HepG2 (cell line): ENCODE results near the gene FOXR1. TPM values are rescaled to one million over a fixed set of nuclear protein-coding genes. Genes with fewer than 3 reads are reported as not detected.
A peak's percentile ranks its signal among the peaks of the same experiment; 100 is the strongest.

ENCODE experiments used
- ARID4A ChIP-seq: sonication (generic); formaldehyde crosslinking; IDR thresholded peaks from 2 replicates; pipeline ENCODE4 v1.5.0; 2020; ENCODE audit warnings: mild to moderate bottlenecking, missing genetic modification reagents, borderline replicate concordance
- ATAD3A ChIP-seq: sonication (generic); formaldehyde crosslinking; IDR thresholded peaks from 2 replicates; pipeline ENCODE4 v1.4.0; 2020; ENCODE audit warnings: missing genetic modification reagents
- DMAP1 ChIP-seq: IDR thresholded peaks from 2 replicates; pipeline ENCODE4 v1.6.1; 2016
- DPF2 ChIP-seq: sonication (generic); formaldehyde crosslinking; IDR thresholded peaks from 2 replicates; pipeline ENCODE4 v1.4.0; 2020; ENCODE audit warnings: mild to moderate bottlenecking, low read depth, missing genetic modification reagents, borderline replicate concordance
- FUBP1 ChIP-seq: sonication (generic); formaldehyde crosslinking; IDR thresholded peaks from 2 replicates; pipeline ENCODE4 v1.5.1; 2020; ENCODE audit warnings: missing genetic modification reagents, mild to moderate bottlenecking, borderline replicate concordance
- GMEB1 ChIP-seq: sonication (generic); formaldehyde crosslinking; IDR thresholded peaks from 2 replicates; pipeline ENCODE4 v1.5.1; 2020; ENCODE audit warnings: missing genetic modification reagents, mild to moderate bottlenecking, borderline replicate concordance
- JARID2 ChIP-seq: sonication (generic); formaldehyde crosslinking; IDR thresholded peaks from 2 replicates; pipeline ENCODE4 v1.8.1; 2023; ENCODE audit warnings: missing genetic modification reagents, inconsistent platforms; ENCODE audit not compliant: insufficient replicate concordance
- KDM2A ChIP-seq: sonication (generic); formaldehyde crosslinking; IDR thresholded peaks from 2 replicates; pipeline ENCODE4 v1.4.0; 2020; ENCODE audit warnings: low read depth, missing genetic modification reagents, borderline replicate concordance
- MEIS2 ChIP-seq: sonication (generic); formaldehyde crosslinking; IDR thresholded peaks from 2 replicates; pipeline ENCODE4 v1.9.0; 2021; ENCODE audit warnings: mild to moderate bottlenecking, missing genetic modification reagents
- MTA3 ChIP-seq: sonication (generic); formaldehyde crosslinking; IDR thresholded peaks from 2 replicates; pipeline ENCODE4 v1.4.0; 2020; ENCODE audit warnings: missing genetic modification reagents
- PPARG ChIP-seq: conservative IDR thresholded peaks from 2 replicates; pipeline ENCODE4 v1.6.1; 2016; ENCODE audit warnings: missing biosample characterization, missing genetic modification reagents
- PRDM4 ChIP-seq: sonication (generic); formaldehyde crosslinking; IDR thresholded peaks from 2 replicates; pipeline ENCODE4 v1.9.0; 2021; ENCODE audit warnings: missing genetic modification reagents, borderline replicate concordance
- SATB2 ChIP-seq: sonication (generic); formaldehyde crosslinking; IDR thresholded peaks from 2 replicates; pipeline ENCODE4 v1.5.0; 2020; ENCODE audit warnings: missing genetic modification reagents
- ZFP1 ChIP-seq: IDR thresholded peaks from 2 replicates; pipeline ENCODE4 v1.6.1; 2016
- ZNF3 ChIP-seq: IDR thresholded peaks from 2 replicates; pipeline ENCODE4 v1.7.0; 2017; ENCODE audit warnings: inconsistent platforms
- ZNF331 ChIP-seq: sonication (generic); formaldehyde crosslinking; IDR thresholded peaks from 2 replicates; pipeline ENCODE4 v1.4.0; 2020; ENCODE audit warnings: missing genetic modification reagents
- ZNF572 ChIP-seq: sonication (generic); formaldehyde crosslinking; IDR thresholded peaks from 2 replicates; pipeline ENCODE4 v1.5.1; 2020; ENCODE audit warnings: mild to moderate bottlenecking, missing genetic modification reagents
- ZNF7 ChIP-seq: IDR thresholded peaks from 2 replicates; pipeline ENCODE4 v1.6.1; 2016; ENCODE audit warnings: missing biosample characterization, missing genetic modification reagents
- ZNF879 ChIP-seq: sonication (generic); formaldehyde crosslinking; IDR thresholded peaks from 2 replicates; pipeline ENCODE4 v1.8.1; 2023; ENCODE audit warnings: missing genetic modification reagents
- ZSCAN30 ChIP-seq: sonication (generic); formaldehyde crosslinking; IDR thresholded peaks from 2 replicates; pipeline ENCODE4 v1.5.0; 2020; ENCODE audit warnings: mild to moderate bottlenecking, missing genetic modification reagents
- polyA plus RNA-seq, 8 experiments: library from polyadenylated mRNA; depleted of rRNA in 3 of 8; stranded (reverse) in 7 of 8; unstranded in 1 of 8; fragments of >200 nt; fragmentation: Illumina TruSeq in 4 of 8; extraction: Trizol in 4 of 8; gene quantifications; 2 replicates each; pipeline versions ENCODE4 v1.2.1 to v1.2.3, GENCODE V29; 2011 to 2016; ENCODE audit warnings: low read depth in 4 of 8, missing spikeins in 1 of 8, mixed read lengths in 1 of 8; ENCODE audit not compliant: insufficient read depth in 1 of 8
- total RNA-seq, 5 experiments: library from RNA; depleted of rRNA; stranded (reverse); fragments of >200 nt; fragmentation: Illumina TruSeq; extraction: Trizol; gene quantifications; 2 replicates each; pipeline ENCODE4 v1.2.3, GENCODE V29; 2016; ENCODE audit warnings: low read depth in 1 of 5

The FOXR1 gene
- total and polyA plus RNA-seq, 2 of the 13 experiments (the other 11 are each of a cell fraction or from before 2014, with no cell fraction given), result not detected

GRCh38 chr11:118924591-118925585 is 46.7 kb upstream of the FOXR1 start (continued):
- 0 out of 2 replicates have a peak, but pooled peaks have one; percentile 41 for TF ChIP-seq GMEB1 (CRISPR knock-in tag)
- TF ChIP-seq FUBP1 (CRISPR knock-in tag), result no peak
- no peak for TF ChIP-seq MEIS2 (CRISPR knock-in tag)
- TF ChIP-seq ZNF3 (CRISPR knock-in tag), result no peak
- TF ChIP-seq ZNF7 (CRISPR knock-in tag), result no peak
- TF ChIP-seq KDM2A (CRISPR knock-in tag), result peak; percentile 50; the same call in 1 of the 2 replicates
- no peak for TF ChIP-seq ZFP1
- no peak for TF ChIP-seq ZNF572 (CRISPR knock-in tag)
- TF ChIP-seq ZSCAN30 (CRISPR knock-in tag), result no peak
- no peak for TF ChIP-seq ZNF879 (CRISPR knock-in tag)
- no peak for TF ChIP-seq MTA3 (CRISPR knock-in tag)
- no peak for TF ChIP-seq SATB2 (CRISPR knock-in tag)
- no peak for TF ChIP-seq ATAD3A (CRISPR knock-in tag)
- peak; percentile 85 for TF ChIP-seq ARID4A (CRISPR knock-in tag)
- no peak for TF ChIP-seq PRDM4 (CRISPR knock-in tag)
- TF ChIP-seq ZNF331 (CRISPR knock-in tag), result no peak
- no peak for TF ChIP-seq JARID2 (CRISPR knock-in tag)
- TF ChIP-seq DMAP1 (CRISPR knock-in tag), result no peak
- TF ChIP-seq DPF2, result no peak
- TF ChIP-seq PPARG, result no peak
